HG03175 (cell line): Measurements from ENCODE around the gene EXT2.

Source experiments
- ATAC-seq: cut with Tn5 transposase; IDR thresholded peaks from one replicate; pipeline ENCODE4 v1.9.1; 2021; ENCODE audit warnings: mild to moderate bottlenecking, moderate library complexity; ENCODE audit not compliant: unreplicated experiment

Gene EXT2

GRCh38 chr11:44162004-44162403 is 66.5 kb downstream of the EXT2 start:
- ATAC-seq = no peak

DNA sequence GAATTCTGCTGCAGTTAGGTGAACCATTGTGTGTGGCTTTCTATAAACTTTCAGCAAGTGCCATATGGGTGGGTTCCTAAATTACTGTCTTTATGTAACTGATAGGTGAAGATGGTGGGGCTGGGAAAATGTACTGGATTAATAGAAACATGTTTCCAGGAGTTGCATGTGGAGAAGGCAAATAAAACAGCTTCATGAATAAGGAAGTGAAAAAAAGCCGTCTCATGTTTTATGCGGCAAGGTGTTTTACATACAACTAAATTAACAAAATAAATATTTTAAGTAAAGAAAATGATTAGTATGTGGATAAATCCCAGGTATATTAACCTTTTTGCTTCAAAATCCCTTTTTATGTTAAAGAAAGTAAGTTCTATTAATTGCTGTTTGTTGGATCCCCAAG is 67.2 kb downstream of the EXT2 start:
- ATAC-seq = no peak

DNA sequence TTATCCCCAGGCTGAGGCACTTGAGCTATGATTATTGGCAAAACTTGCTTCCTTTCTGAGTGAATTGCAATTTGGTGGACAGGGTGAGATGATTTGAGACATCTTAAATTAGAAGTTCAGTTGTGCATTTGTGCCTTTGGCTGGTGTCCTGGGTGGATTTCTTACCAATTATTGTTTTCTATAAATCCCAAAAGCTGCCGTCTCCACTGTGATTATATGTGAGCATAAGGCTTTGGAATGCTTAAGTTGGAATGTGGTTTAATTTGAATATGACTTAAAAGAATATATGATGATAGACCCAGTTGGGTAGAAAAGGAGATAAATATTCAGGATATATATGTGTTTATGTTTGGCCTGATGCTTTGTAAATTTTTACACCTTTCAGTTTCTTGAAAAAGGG is 70.0 kb downstream of the EXT2 start:
- ATAC-seq = no peak

- no peak for ATAC-seq
These were observed 71.6 kb downstream of the EXT2 start for GRCh38 chr11:44167046-44167445.

GRCh38 chr11:44171518-44171917 is 76.0 kb downstream of the EXT2 start:
- ATAC-seq = no peak

GRCh38 chr11:44172966-44173365 is 77.5 kb downstream of the EXT2 start:
- no peak for ATAC-seq

- ATAC-seq = no peak
These were observed 79.4 kb downstream of the EXT2 start for GRCh38 chr11:44174842-44175241.

GRCh38 chr11:44176546-44177213 is 81.2 kb downstream of the EXT2 start:
- no peak for ATAC-seq

DNA sequence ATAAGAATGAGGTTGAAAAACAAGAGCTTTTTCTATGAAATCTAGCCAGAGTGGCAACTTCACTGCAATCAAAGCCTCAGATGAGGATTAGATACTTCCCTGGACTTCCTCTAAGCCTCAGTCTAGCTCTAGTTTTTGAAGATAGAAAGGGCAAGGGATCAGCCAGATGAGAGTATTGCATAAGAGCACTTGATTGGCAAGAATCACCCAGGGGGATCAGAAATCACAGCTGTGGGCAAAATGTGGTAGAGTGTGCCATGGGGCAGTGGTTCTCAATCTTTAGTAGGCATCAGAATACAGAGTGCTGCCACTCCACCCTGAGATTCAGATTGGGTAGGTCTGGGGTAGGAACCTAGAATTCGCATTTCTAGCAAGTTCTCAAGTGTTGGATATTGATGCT is 82.4 kb downstream of the EXT2 start:
- ATAC-seq = no peak

GRCh38 chr11:44178381-44178780 is 82.9 kb downstream of the EXT2 start:
- no peak for ATAC-seq

DNA sequence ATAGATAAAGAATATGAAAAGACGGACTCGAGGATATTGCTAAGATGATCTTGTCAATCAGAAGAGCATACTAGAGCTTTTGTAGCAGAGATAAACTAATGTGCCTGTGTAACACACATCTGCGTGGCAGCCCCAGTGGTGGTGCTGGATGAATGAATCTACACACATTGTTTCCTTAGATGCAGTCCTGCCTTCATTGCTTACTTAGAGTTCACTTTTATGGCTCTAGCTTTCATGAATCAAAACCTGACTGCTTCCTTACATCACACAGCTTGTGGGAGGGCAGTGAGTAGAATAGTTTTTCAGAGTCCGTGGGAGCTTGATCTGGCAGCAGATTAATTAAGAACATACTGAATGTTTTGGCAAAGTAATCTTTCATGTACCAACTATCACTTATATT is 83.7 kb downstream of the EXT2 start:
- ATAC-seq = no peak

- ATAC-seq = no peak
These were observed 84.6 kb downstream of the EXT2 start for GRCh38 chr11:44180107-44180506.

DNA sequence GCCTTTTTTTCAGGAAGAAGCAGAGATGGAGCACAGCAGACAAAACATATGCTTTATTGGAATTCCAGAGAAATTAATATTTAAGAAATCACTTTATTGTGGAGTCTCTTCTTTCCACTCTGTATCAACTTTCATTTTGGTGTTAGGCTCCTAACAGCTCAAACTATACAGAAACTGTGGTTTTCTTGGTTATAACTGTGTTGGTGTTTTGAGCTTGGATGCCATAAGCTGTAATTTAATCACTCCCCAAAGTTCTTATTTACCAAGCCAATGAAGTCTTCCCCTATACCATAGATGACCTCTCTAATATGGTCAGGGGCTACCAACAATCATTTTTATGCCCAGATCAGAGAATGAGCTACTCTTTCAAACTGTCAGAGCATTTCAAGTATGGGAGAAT is 90.0 kb downstream of the EXT2 start:
- no peak for ATAC-seq

DNA sequence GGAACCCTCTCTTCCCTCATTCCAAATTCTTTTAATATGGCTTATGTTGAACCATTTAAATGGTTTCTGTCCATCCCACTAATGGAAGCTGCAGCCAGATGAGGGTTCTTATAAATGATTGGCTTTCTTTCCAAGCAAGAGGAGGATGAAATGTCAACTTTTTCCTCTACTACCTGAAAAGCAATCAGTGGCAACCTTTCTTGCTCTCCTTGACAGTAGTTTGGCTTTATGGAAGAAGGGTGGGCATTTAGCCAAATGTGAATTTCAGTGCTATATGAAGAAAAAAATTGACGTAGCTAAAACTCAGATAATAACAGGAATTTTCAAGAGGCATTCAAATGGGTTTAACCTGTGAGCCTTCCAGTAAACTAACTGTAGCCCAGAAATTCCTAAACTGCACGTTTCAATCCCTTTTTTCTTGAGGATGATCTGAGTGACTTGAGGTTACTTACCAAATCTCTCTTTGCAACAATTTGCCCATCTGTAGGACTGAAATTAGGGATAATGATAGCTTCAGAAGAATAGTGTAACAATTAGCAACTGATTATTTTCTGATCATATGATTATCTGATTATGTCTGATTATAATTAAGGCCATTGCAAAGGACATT is 90.9 kb downstream of the EXT2 start:
- no peak for ATAC-seq

- ATAC-seq = no peak
These were observed 93.2 kb downstream of the EXT2 start for GRCh38 chr11:44188643-44189042.

- no peak for ATAC-seq
These were observed 94.8 kb downstream of the EXT2 start for GRCh38 chr11:44189986-44190882.

GRCh38 chr11:44190883-44191230 is 95.4 kb downstream of the EXT2 start:
- ATAC-seq = no peak

DNA sequence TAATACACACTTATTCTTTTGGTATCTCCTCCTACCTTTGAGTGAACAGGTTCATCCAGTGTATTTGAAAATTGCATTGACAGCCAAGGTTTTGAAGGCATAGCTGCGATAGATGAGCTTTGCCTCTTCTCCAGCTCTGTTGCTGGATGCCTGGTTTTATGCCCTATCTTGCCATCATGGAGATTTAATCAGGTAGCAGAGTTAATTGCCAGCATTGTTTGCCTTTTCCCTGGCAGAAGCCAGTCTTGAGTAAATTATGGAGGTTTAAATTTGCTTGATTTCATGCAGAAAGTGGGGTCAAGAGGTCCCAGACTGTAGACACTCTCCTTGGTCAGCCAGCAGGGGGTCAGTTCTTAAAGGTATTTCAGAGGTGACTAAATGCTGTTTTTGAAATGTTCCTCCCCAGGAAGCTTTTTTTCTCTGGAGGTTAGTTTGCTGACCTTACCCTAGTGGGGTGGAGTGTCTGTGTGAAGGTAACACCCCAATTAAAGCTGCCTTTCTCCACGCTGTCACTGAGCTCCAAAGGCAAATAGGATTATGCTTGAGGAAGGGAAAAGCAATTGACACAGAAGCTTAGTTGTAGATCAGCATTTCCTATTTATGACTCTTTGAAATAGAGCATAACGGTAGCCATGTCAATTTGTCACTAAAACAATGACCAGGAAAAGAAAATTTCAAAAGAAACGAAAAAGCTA is 96.0 kb downstream of the EXT2 start:
- no peak for ATAC-seq

- no peak for ATAC-seq
These were observed 96.5 kb downstream of the EXT2 start for GRCh38 chr11:44192017-44192385.

DNA sequence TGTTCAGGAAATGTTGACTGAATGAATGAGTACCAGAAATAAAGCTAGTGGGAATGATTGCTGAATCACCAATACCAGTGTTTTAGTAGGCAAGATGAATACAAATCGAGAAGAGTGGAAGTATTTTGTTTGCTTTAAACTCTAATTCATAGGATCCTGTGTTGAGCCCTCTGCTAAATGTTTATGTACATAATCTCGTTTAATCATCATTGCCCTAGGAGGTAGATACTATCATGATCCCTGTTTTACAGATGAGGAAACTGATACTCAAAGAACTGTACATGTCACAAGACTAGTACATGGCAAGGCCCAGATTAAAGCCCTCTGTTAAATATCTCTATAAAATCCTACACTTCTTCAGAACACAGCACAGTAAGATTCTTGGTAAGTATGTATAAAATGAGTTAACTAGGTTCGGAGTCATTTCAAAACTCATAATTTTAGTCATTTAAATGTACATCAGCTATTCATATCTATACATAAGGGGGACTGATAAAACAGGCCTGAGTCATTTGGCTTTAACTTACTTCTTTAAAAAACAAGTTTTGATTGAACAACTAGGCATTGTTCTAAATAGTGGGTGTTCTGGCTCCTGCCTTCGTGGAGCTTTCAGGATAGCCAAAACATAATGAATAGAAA is 97.1 kb downstream of the EXT2 start:
- no peak for ATAC-seq

- no peak for ATAC-seq
These were observed 98.4 kb downstream of the EXT2 start for GRCh38 chr11:44193856-44194255.
